Chondrocyte (in vitro differentiated cells): ENCODE results near the gene CEBPZ. TPM values are rescaled to one million over a fixed set of nuclear protein-coding genes. Genes with fewer than 3 reads are reported as not detected.

Source experiments
- DNase-seq: peaks from one replicate; pipeline ENCODE4 v3.0.0; 2021; ENCODE audit warnings: mixed read lengths, low spot score
- H3K27ac Mint-ChIP-seq: one replicate; pipeline ENCODE4 v1.8.0; 2021; ENCODE audit warnings: mild to moderate bottlenecking, moderate library complexity, mixed read lengths; ENCODE audit not compliant: unreplicated experiment
- H3K27me3 Mint-ChIP-seq: 2 replicates; pipeline ENCODE4 v1.8.0; 2021; ENCODE audit warnings: low read depth, mixed read lengths
- H3K36me3 Mint-ChIP-seq: 2 replicates; pipeline ENCODE4 v1.8.0; 2021; ENCODE audit warnings: low read depth, mixed read lengths
- H3K4me1 Mint-ChIP-seq: 2 replicates; pipeline ENCODE4 v1.8.0; 2021; ENCODE audit warnings: low read depth, mild to moderate bottlenecking, mixed read lengths
- H3K4me3 Mint-ChIP-seq: one replicate; pipeline ENCODE4 v1.8.0; 2021; ENCODE audit warnings: mild to moderate bottlenecking, moderate library complexity, mixed read lengths; ENCODE audit not compliant: unreplicated experiment
- H3K9me3 Mint-ChIP-seq: 2 replicates; pipeline ENCODE4 v1.8.0; 2021; ENCODE audit warnings: low read depth, mixed read lengths
- CTCF ChIP-seq: fragments of 200-600 bp; sonication (generic); IDR thresholded peaks from 2 replicates; pipeline ENCODE4 v1.5.0; 2021; ENCODE audit warnings: antibody characterized with exemption, mild to moderate bottlenecking, moderate library complexity
- total RNA-seq: library from RNA; stranded (reverse); gene quantifications from 3 replicates; pipeline ENCODE4 v1.2.1, GENCODE V29; 2021

The CEBPZ gene
- total RNA-seq, 1 donor from 2014 or later = 31.1 TPM

GRCh38 chr2:37156071-37156856 lies 75.1 kb downstream of the CEBPZ start:
- Mint-ChIP-seq H3K36me3 (peaks cover 12% of the 10 kb centered on the region), H3K27me3 (no peaks in the 10 kb centered on the region), H3K4me3 (peak overlapping the region; percentile 95), H3K27ac (peak overlapping the region; percentile 96), H3K9me3 (peaks cover 6% of the 10 kb centered on the region), H3K4me1 (peaks cover 32% of the 10 kb centered on the region)
- TF ChIP-seq CTCF = peak; percentile 13
- no peak for DNase-seq

GRCh38 chr2:37154785-37155184 lies 76.6 kb downstream of the CEBPZ start:
- DNase-seq = no peak
- Mint-ChIP-seq H3K4me1 (peaks cover 38% of the 10 kb centered on the region), H3K4me3 (no peak overlapping the region), H3K9me3 (peaks cover 6% of the 10 kb centered on the region), H3K36me3 (peaks cover 12% of the 10 kb centered on the region), H3K27me3 (no peaks in the 10 kb centered on the region), H3K27ac (no peak overlapping the region)
- TF ChIP-seq CTCF = no peak

- peaks cover 16% of the 10 kb centered on the region for H3K36me3 Mint-ChIP-seq
- peaks cover 6% of the 10 kb centered on the region for H3K9me3 Mint-ChIP-seq
- TF ChIP-seq CTCF = no peak
- H3K4me3 Mint-ChIP-seq = no peak overlapping the region
- H3K27ac Mint-ChIP-seq = no peak overlapping the region
- no peaks in the 10 kb centered on the region for H3K27me3 Mint-ChIP-seq
- no peak for DNase-seq
- peaks cover 40% of the 10 kb centered on the region for H3K4me1 Mint-ChIP-seq
These were observed 78.2 kb downstream of the CEBPZ start for GRCh38 chr2:37153224-37153623.

Other genes with a start within 250 kb of the CEBPZ start
- 15.1 to 19.6 TPM (median 17.0 TPM) in 3 replicates for gene HEATR5B, start 147.2 kb downstream of the CEBPZ start, total RNA-seq
- 6.4 to 9.0 TPM (median 7.0 TPM) in 3 replicates for gene GPATCH11, start 147.1 kb downstream of the CEBPZ start, total RNA-seq
- 46.4 to 57.5 TPM (median 50.4 TPM) in 3 replicates for gene EIF2AK2, start 74.6 kb downstream of the CEBPZ start, total RNA-seq
- not detected in 3 replicates for gene SULT6B1, start 42.9 kb downstream of the CEBPZ start, total RNA-seq
- not detected in 3 replicates for gene CEBPZOS, start 35.1 kb downstream of the CEBPZ start, total RNA-seq
- gene NDUFAF7, start 62 bp upstream of the CEBPZ start, total RNA-seq = 15.7 to 19.5 TPM (median 16.1 TPM) in 3 replicates
- 40.2 to 45.4 TPM (median 43.8 TPM) in 3 replicates for gene PRKD3, start 93.2 kb upstream of the CEBPZ start, total RNA-seq
- gene QPCT, start 113.0 kb upstream of the CEBPZ start, total RNA-seq = 0.67 to 1.2 TPM in 2 of 3 replicates, not detected in the other